Measurements from ENCODE around the gene CFAP410. TPM values are rescaled to one million over a fixed set of nuclear protein-coding genes. Genes with fewer than 3 reads are reported as not detected.

Gene CFAP410
- 5.9 and 9.8 TPM in 2 replicates for total RNA-seq (2014; rRNA removed; shearing (Covaris generic))

DNA sequence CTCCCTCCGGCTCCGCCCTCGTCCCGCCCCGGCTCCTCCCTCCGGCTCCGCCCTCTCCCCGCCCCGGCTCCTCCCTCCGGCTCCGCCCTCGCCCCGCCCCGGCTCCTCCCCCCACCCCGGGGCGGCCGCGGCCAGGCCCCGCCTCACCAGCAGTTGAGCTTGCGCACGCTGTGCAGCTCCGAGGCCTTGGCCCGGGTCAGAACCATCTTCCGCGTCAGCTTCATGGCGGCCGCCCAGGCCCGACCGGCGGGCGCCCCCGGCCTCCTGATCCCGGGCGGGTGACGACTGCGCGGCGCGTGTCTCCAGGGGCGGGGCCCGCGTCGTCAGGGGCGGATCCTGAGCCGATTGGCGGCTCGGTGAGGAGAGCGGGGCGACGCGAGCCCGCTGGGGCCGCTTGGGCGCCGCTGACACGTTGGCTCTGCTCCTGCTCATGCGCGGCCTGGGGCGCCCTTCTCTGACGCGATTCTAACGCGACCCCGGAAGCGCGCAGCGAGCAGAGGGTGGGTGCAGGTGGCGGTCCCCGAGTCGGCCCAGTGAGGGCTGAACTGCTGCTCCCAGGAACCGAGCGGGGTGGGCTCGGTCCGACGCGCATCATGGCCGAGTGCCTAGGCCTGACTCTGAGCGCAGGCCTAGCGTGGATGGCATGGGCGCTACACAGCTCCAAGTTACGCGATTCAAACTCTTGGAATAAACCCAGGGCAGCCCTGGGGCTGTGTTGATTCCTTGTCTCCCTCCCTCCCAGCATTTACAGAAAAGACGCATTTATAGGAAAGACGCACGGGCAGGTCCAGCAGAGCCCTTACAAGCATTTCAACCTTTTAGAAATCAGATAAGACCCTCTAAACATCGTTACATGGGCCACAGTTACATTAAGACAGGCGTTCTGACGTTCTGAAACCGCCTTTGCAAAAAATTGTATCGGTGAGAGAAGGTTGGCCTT is at the start of gene CFAP410:
TSS of gene CFAP410 (minus strand) at position 420 of the 940 bp plus-strand sequence. CDS start at position 224, 196 bp downstream.
- peak; percentile 90 for DNase-seq (ENCODE audit: low read depth)

DNA sequence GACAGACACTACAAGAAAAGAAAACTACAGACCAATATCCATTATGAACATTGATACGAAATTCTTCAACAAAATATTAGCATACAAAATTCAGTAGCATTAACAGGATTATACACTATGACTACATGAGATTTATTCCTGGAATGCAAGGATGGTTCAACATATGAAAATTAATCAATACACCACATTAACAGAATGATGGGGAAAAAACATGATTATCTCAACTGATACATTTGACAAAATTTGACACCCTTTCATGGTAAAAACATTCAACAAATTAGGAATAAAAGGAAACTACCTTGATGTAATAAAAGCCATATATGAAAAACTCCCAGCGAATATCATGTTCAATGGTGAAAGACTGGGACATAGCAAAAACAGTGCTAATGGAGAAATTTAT is 45.8 kb upstream of the CFAP410 start:
- no peak for DNase-seq (ENCODE audit: low read depth)

DNA sequence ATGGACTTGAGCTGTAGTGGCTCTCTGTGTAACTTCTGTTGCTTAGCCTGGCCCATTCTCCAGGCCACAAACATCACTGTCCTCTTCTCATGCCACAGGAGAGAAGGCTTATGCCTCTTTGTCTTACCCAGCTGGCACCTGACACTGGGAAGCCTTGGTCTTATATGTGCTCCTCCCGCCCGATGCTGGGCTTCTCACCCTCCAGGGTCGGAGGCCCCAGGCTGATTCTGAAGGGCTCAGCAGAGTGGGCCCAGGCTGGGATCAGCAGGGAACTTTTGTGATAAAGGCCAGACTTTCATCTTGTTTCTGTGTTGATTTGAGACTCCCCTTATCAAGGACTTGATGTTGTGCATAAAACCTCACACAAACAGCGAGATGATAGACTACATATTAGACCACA is 44.0 kb upstream of the CFAP410 start:
- DNase-seq (ENCODE audit: low read depth), result no peak

DNA sequence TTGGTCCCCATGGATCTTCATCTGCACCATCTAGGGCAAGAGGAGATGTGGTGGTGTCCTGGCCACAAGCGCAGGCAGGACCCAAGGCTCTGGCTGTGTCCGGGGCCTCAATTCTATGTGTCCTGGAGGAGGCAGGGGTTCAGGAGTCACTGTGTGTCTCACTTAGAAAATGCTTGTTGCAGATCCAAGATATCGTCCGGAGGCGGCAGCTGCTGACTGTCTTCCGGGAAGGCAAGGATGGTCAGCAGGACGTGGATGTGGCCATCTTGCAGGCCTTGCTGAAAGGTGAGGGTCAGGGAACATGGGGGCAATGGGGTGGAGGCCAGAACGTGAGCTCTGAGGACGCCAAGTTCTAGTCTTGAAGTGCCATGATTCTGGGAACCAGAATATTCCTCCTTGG is 43.3 kb upstream of the CFAP410 start:
- DNase-seq (ENCODE audit: low read depth), result no peak

DNA sequence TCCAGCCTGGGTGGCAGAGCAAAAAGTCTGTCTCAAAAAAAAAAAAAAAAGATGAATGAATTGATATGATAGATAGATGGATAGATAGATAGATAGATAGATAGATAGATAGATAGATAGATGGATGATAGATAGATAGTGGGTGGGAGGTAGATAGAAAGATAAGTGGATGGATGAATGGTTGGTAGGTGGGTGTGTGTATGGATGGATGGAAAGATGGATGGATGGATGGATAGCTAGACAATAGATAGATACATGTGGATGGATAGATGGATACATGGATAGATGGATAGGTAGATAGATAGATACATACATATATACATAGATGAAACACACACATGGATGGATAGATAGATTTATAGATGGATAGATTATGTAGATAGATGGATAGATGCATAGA is 42.7 kb upstream of the CFAP410 start:
- no peak for DNase-seq (ENCODE audit: low read depth)

DNA sequence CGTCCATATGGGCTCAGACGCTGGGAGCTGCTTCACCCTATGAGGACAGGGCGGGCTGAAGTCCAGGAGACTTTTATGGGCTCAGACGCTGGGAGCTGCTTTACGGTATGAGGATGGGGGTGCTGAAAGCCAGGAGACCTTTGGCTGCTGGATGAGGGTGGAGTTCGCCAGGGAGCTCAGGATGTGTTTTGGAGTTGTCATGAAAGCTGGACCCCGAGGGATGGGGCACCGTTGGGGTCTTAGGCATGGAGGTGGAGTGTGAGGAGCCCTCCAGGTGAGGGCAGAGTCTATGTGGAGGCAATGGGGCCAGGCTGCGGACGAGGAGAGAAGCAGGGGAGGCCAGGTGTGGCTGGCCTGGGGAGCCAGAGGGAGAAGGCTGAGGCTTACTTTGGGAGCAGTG is 41.7 kb upstream of the CFAP410 start:
- no peak for DNase-seq (ENCODE audit: low read depth)

DNA sequence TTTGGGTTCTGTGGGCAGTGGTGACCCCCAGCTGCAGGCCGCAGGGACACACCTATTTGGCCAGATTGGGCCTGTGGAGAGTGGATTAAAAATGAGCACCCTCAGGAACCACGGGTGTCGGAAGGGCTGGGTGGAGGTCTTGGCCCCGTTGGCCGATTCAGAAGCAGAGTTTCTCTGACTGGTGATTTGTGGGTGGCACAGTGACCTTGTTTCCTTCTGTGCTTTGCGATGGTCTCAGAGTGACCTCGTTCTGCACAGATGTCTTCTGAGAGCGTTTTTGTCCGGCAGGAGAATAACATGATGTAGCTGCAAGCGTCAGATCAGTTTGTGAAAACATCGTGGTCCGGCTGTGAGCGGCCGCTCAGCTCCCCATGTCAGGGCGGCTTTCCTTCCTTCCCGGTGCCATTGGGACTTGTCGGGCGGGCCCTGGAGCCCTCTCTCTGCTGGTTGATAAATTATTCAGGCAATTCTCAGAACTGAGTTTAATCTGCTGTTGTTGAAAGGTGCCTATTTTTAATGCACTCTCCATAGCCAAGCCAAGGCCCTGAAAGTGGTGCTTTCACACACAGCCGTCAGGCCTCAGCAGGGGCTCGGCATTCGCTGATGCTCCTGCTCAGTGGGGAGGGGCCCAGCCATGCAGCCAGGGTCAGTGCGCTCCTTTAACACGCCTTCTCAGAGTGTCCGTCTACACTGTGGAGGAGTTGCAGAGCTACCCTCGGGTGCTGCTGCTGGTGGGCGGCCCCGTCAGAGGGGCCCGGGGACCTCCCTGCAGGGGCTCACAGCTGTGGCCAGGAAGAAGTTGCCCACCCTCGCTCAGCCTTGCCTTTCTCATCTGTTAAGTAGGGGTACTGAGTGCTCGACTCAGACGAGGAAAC is 41.0 kb upstream of the CFAP410 start:
- no peak for DNase-seq (ENCODE audit: low read depth)

DNA sequence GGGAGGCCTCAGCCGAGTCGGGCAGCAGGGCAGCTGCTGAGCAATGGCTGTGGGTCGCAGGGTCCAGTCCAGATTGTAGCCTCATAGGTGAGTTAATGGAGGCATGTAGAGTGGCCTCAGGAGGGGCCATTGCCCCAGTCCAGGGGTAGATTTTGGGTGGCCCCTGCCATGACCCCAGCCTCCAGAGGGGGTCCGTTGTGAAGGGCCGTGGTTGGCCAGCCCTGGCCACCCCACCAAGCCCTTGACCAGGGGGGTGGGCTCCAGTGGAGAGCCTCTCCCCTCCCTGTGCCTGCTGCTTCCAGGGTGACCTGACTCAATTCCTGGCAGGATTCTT is 40.3 kb upstream of the CFAP410 start:
- DNase-seq (ENCODE audit: low read depth), result no peak

DNA sequence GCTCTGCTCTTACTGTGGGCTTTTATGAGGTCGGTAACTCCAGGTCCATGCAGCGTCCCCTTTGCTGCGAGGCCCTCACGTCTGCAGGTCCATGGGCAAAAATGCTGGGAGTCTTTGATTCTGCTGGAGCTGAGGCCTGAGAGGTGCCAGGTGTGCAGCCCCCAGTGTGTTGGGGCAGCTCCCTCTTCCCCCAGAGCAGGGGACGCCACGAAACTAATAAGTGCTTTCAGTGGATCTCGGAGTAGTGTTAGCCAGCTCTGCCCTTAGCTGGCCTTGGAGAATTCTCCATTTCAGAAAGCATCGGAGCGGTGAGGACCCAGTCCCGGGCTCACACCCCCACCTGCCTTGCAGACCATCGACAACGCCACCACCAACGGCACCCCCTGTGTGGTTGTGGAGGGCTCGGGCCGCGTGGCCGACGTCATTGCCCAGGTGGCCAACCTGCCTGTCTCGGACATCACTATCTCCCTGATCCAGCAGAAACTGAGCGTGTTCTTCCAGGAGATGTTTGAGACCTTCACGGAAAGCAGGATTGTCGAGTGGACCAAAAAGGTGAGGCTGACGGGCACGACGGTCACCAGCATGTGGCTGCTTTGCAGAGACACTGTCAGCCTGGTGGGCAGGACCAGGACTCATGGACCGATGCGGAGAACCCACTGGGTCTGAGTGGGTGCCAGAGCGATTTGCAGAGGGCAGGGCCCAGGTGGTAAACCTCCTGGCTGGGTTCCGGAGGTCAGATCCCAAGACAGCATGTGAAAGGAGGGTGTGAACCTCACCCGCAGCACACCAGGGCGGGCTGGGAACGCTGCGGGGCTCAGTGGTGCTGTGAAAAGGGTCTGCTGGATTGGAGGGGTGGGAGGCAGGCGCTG is 39.7 kb upstream of the CFAP410 start:
- DNase-seq (ENCODE audit: low read depth), result no peak

DNA sequence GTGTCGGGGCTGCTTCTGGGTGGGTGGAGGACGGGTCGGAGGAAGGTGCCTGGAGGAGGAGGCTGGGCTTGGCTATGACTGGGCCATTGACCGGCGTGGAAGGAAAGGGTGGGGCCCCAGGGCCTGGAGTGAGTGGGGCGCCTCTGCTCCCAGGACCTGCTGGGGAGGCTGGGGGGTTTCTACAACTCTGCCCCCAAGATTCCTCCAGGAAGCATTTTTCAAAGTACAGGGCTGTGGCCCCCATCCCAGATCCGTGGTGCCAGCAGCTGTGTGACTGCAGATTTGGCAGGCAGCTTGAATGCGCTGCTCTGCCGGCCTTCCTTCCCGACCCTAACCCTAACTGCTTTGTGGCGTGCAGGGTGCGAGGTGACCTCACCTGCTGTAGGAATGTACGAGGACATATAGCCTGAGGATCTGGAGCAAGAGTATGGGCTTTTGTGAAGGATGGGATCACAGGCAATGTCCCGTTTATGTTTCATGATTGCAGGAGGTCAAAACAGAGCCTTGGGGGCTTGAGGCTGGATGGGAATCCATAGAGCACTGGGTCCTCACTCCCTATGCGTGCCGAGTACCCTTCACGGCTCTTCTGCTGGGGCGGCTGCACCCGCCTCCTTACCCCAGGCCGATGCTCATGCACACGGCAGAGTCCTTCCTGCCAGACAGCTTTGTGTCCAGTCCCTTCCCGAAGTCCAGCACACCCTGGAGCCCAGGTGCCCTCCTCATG is 38.9 kb upstream of the CFAP410 start:
- DNase-seq (ENCODE audit: low read depth), result no peak

DNA sequence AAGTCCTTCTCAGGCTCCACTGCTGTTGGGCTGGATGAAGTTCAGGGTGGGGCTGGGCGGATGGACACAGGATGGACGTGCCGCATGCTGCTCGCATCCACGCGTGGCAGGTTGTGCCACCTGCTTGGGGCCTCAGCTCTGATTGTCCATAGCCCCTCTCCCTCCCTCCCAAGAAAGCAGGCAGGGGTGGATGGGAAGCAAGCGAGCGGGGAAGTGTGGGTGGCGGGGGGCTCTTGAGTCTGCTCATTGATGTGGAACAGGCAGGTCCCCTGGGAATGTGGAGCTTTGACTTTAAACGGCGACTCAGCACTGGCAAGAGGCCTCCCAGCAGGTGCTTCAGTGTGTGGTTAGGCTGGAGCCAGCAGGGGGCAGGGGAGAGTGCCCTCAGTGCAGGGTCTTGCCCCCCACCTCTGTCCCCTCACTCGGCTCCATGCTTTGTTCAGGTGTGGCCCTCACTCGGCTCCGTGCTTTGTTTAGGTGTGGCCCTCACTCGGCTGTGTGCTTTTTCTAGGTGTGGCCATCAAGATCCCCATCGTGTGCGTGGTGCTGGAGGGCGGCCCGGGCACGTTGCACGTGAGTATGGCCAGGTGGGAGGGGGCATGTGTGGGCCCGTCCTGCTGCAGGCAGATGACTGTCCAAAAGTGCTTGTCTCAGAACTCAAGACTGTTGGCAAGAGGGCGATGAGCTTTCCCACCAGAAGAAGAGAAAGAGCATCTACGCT is 38.2 kb upstream of the CFAP410 start:
- no peak for DNase-seq (ENCODE audit: low read depth)

DNA sequence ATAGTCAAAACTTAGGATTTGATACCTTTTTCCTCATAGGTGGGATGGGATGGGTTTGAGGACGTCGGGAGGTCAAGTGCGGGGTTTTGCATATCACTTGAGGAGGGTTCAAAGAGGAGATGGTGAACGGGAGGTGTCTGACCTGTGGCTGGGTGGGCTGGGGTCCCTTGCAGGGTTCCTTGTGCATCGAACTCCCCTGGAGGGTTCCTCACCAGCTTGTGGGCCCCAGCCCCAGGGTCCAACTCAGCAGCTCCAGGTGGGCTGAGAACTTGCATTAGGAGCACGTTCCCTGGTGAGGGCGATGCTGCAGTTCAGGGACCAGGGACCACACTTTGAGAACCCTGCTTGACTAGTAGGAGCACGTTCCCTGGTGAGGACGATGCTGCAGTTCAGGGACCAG is 37.4 kb upstream of the CFAP410 start:
- no peak for DNase-seq (ENCODE audit: low read depth)

DNA sequence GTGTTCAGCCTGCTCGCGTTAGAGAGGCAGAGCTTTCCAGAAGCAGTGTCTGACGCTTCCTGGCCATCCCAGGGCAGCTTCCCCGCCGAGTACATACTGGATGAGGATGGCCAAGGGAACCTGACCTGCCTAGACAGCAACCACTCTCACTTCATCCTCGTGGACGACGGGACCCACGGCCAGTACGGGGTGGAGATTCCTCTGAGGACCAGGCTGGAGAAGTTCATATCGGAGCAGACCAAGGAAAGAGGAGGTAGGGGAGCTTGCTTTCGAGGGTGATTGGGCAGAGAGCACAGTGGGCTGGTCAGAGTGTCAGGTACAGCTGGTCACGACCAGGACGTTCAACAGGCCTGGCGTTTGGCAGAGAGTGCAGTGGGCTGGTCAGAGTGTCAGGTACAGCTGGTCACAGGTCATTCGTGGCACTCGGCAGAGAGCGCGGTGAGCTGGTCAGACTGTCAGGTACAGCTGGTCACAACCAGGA is 36.6 kb upstream of the CFAP410 start:
- DNase-seq (ENCODE audit: low read depth), result no peak

DNA sequence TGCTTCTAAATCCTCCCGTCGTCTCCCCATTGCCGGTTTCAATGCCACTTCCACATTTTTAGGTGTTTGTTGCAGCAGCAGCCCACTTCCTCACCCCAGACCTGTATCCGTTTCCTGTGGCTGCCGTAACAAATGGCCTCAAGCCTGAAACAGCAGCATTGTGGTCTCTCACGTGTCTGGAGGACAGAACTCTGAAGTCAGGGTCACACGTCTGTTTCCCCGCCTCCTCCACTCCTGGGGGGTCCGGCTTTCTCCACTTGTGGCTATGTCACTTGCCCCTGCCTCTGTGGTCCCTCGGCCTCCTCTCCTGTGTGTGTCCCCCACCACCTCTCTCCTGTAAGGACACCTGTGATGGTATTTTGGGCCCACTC is 36.1 kb upstream of the CFAP410 start:
- no peak for DNase-seq (ENCODE audit: low read depth)

DNA sequence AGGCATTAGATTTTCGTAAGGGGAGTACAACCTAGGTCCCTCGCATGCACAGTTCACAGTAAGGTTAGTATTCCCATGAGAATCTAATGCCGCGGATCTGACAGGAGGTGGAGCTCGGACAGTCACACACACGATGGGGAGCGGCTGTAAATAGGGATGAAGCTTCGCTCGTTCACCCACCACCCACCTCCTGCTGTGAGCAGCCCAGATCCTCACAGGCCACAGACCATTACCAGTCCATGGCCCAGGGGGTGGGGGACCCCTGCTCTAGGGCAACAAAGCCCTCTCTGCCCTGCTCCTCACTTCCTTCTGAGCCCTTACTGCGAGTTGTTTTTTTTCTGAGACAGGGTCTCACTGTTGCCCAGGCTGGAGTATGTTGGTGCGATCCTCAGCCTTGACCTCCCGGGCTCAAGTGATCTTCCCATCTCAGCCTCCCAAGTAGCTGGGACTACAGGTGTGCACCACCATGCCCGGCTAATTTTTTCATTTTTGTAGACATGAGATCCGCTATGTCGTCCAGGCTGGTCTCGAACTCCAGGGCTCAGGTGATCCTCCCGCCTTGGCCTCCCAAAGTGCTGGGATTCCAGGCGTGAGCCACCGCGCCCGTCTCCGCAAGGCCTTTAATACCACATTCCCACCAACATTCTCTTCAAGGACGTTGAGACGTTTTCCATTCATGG is 35.6 kb upstream of the CFAP410 start:
- no peak for DNase-seq (ENCODE audit: low read depth)

DNA sequence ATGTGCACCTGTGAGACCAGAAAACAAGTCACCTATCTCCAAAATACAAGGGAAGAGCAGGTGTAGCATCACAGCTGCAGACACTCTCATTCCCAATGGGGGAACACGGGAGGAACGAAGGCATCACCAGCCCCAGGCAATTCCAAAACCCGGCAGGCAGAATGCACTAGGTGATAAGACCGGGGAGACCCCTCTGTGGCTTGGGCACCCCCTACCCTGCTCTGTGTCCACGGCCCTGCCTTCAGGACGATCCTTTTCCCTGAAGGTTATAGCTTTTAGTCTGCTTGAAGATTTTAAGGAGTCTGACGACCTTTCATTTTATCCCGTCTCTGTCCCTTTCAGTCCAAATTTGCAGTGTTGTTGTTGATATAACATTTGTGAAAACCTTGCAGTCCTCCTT is 33.4 kb upstream of the CFAP410 start:
- no peak for DNase-seq (ENCODE audit: low read depth)

DNA sequence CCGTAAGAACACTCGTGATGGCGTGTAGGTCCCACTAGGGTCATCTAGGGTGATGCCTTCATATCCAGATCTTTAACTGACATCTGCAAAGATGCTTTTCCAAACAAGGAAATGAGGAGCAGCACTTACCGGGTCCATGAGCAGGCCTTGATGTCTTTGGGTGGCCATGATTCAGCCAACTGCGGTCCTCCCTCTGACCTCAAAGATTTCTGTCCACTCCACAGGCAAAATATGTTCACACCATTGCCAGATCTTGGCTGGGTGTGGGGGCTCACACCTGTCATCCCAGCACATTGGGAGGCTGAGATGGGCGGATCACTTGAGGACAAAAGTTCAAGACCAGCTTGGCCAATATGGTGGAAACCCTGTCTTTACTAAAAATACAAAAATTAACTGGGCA is 32.4 kb upstream of the CFAP410 start:
- no peak for DNase-seq (ENCODE audit: low read depth)

DNA sequence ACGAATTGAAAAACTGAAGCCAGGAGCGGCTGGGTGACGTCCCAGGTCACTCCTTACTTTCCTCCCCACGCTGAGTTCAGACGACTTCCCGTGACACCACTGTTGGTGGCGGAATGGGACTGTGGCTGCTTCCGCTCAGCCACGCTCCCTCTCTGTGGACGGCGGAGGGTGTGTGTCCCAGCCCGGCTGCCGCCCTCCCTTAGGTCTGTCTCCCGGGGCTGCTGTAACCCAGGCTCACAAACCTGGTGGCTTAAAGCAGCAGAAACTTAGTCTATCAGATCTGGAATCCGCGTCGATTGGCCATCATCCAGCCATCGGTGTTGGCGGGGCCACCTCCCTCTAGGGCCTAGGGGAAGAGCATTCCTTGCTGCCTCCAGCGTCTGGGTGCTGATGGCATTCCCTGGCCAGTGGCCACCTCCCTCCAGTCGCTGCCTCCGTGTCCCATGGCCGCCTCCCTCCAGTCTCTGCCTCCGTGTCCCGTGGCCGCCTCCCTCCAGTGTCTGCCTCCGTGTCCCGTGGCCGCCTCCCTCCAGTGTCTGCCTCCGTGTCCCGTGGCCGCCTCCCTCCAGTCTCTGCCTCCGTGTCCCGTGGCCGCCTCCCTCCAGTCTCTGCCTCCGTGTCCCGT is 31.7 kb upstream of the CFAP410 start:
- DNase-seq (ENCODE audit: low read depth), result no peak

DNA sequence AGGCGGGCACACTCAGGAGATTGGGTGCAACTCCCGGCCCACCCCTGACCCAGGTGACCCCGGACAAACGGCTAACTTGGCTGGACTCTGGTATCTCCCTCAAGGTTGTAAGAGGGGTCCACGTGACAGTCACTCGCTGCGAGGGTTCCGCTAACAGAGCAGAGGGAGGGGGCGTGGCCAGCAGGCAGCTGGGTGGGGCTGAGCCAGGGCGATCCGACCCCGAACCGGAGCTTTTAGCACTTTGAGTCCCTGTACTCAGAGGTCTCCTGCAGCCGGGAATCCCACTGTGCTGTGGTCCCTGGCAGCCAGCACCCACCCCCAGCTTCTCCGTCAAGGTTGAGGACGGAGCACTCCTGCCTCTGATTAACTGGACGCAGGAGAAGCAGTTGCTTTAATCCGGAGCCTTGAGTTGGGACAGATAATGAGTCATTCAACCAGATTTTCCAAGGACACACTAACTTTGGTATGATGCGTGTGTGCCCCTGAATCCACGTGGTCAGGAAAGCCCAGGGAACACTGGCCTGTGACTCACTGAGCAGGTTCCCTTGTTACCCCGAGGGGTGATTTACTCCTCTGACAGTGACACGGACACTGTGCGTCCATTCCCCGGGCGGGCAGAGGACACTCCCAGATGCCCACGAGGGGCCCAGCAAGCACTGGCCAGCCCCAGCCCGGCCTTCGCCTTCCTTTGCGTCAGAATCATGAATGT is 31.0 kb upstream of the CFAP410 start:
- DNase-seq (ENCODE audit: low read depth), result peak; percentile 92
